Measurements from ENCODE around the gene KIAA2012.

The KIAA2012 gene

GRCh38 chr2:202044777-202045176 lies 28.3 kb upstream of the KIAA2012 start:
- no peak for DNase-seq

- DNase-seq, result no peak
Observed at GRCh38 chr2:202046572-202046971, 26.5 kb upstream of the KIAA2012 start.

- DNase-seq, result no peak
Observed at GRCh38 chr2:202049092-202049728, 23.8 kb upstream of the KIAA2012 start.

GRCh38 chr2:202049840-202050239 lies 23.2 kb upstream of the KIAA2012 start:
- DNase-seq, result no peak

- no peak for DNase-seq
Observed at GRCh38 chr2:202050652-202051051, 22.4 kb upstream of the KIAA2012 start.

GRCh38 chr2:202051499-202052161 lies 21.4 kb upstream of the KIAA2012 start:
- no peak for DNase-seq

- DNase-seq, result no peak
Observed at GRCh38 chr2:202052235-202052634, 20.8 kb upstream of the KIAA2012 start.

- no peak for DNase-seq
Observed at GRCh38 chr2:202054679-202055078, 18.4 kb upstream of the KIAA2012 start.

- no peak for DNase-seq
Observed at GRCh38 chr2:202056611-202057010, 16.4 kb upstream of the KIAA2012 start.

- no peak for DNase-seq
Observed at GRCh38 chr2:202060218-202060617, 12.8 kb upstream of the KIAA2012 start.

GRCh38 chr2:202061695-202062094 lies 11.4 kb upstream of the KIAA2012 start:
- no peak for DNase-seq

- peak; percentile 39 for DNase-seq
Observed at GRCh38 chr2:202064171-202064880, 8.7 kb upstream of the KIAA2012 start.

GRCh38 chr2:202064881-202065230 lies 8.2 kb upstream of the KIAA2012 start:
- DNase-seq, result no peak

GRCh38 chr2:202065876-202066275 lies 7.2 kb upstream of the KIAA2012 start:
- DNase-seq, result no peak

- no peak for DNase-seq
Observed at GRCh38 chr2:202066875-202067274, 6.2 kb upstream of the KIAA2012 start.

- DNase-seq, result no peak
Observed at GRCh38 chr2:202067589-202067988, 5.5 kb upstream of the KIAA2012 start.

- DNase-seq, result no peak
Observed at GRCh38 chr2:202069170-202070067, 3.6 kb upstream of the KIAA2012 start.

- DNase-seq, result no peak
Observed at GRCh38 chr2:202071107-202071506, 1.9 kb upstream of the KIAA2012 start.

- no peak for DNase-seq
Observed at GRCh38 chr2:202072226-202072625, 829 bp upstream of the KIAA2012 start.

GRCh38 chr2:202074324-202074723 lies 1.3 kb downstream of the KIAA2012 start:
- no peak for DNase-seq

- DNase-seq, result no peak
Observed at GRCh38 chr2:202079310-202079709, 6.3 kb downstream of the KIAA2012 start.

GRCh38 chr2:202084265-202084664 lies 11.2 kb downstream of the KIAA2012 start:
- DNase-seq, result no peak

GRCh38 chr2:202088777-202089176 lies 15.7 kb downstream of the KIAA2012 start:
- no peak for DNase-seq
